ENCODE data around the gene KIF3B. TPM values are rescaled to one million over a fixed set of nuclear protein-coding genes. Genes with fewer than 3 reads are reported as not detected.
"Not testable (repeated sequence)": the region's sequence is repeated elsewhere in the genome, so short reads cannot be mapped to it uniquely, and the experiment has no call there.

The KIF3B gene
- total RNA-seq, 2 donors from 2014 or later = 20.7 to 30.7 TPM

DNA sequence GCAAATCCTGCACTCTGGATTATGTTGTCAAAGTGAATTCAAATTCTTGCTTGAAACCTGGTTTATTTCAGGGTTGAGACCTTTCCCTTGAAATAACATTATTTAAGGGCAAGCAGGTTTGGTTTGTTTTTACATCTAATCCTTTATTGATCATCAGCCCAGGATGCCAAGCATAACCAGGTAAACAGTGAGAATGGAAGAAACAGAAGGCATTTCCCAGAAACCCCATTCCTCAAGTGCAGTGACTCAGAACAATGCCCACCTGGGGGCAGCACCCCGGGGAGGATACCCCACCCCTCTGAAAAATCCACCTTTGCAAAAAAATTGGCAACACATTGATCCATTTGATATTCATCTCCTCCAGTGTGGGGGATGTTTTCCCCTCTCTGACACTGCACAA lies 37.2 kb upstream of the KIF3B start:
- H3K27ac ChIP-seq = no peak overlapping the region
- TF ChIP-seq, protein P1, sequence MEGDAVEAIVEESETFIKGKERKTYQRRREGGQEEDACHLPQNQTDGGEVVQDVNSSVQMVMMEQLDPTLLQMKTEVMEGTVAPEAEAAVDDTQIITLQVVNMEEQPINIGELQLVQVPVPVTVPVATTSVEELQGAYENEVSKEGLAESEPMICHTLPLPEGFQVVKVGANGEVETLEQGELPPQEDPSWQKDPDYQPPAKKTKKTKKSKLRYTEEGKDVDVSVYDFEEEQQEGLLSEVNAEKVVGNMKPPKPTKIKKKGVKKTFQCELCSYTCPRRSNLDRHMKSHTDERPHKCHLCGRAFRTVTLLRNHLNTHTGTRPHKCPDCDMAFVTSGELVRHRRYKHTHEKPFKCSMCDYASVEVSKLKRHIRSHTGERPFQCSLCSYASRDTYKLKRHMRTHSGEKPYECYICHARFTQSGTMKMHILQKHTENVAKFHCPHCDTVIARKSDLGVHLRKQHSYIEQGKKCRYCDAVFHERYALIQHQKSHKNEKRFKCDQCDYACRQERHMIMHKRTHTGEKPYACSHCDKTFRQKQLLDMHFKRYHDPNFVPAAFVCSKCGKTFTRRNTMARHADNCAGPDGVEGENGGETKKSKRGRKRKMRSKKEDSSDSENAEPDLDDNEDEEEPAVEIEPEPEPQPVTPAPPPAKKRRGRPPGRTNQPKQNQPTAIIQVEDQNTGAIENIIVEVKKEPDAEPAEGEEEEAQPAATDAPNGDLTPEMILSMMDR (IDR thresholded peaks at IDR 0.05) = no peak
- H3K4me3 ChIP-seq = no peak overlapping the region
- H3K27me3 ChIP-seq (replicated peaks; ENCODE audit: insufficient read depth) = no peaks in the 10 kb centered on the region
- no peaks in the 10 kb centered on the region for H3K4me1 ChIP-seq (ENCODE audit: control insufficient read depth in 1 of 2, low read depth in 2 of 2)
- H3K9me3 ChIP-seq = no peaks in the 10 kb centered on the region
- no peak for ATAC-seq (ENCODE audit: insufficient number of reproducible peaks, low FRiP score, low read depth)
- no peak for DNase-seq (ENCODE audit: low spot score)
- H3K36me3 ChIP-seq = peaks cover 7% of the 10 kb centered on the region

DNA sequence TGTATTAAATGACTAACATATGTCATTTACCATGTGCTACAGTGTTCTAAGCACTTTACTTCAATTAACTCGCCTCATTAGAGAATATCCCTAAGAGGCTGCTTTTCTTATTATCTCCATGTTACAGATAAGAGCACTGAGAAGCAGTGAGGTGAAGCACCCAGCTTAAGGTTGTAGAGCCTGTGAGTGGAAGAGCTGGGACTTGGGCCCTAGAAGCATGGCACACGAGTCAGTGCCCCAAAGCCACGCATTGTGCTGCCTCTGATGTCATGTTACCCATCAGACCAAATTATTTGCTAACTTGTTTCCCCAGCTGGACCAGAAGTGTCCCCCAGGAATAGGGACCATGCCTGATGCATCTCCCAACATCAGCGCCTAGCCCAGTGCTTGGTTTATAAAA lies 35.6 kb upstream of the KIF3B start:
- Histone ChIP-seq H3K4me1 (ENCODE audit: control insufficient read depth in 1 of 2, low read depth in 2 of 2) (no peaks in the 10 kb centered on the region), H3K36me3 (no peaks in the 10 kb centered on the region), H3K9me3 (no peaks in the 10 kb centered on the region), H3K27me3 (replicated peaks; ENCODE audit: insufficient read depth) (no peaks in the 10 kb centered on the region), H3K4me3 (no peak overlapping the region), H3K27ac (no peak overlapping the region)
- ATAC-seq (ENCODE audit: insufficient number of reproducible peaks, low FRiP score, low read depth) (no peak), DNase-seq (ENCODE audit: low spot score) (no peak)
- TF ChIP-seq, protein P1 (IDR thresholded peaks at IDR 0.05) = no peak

DNA sequence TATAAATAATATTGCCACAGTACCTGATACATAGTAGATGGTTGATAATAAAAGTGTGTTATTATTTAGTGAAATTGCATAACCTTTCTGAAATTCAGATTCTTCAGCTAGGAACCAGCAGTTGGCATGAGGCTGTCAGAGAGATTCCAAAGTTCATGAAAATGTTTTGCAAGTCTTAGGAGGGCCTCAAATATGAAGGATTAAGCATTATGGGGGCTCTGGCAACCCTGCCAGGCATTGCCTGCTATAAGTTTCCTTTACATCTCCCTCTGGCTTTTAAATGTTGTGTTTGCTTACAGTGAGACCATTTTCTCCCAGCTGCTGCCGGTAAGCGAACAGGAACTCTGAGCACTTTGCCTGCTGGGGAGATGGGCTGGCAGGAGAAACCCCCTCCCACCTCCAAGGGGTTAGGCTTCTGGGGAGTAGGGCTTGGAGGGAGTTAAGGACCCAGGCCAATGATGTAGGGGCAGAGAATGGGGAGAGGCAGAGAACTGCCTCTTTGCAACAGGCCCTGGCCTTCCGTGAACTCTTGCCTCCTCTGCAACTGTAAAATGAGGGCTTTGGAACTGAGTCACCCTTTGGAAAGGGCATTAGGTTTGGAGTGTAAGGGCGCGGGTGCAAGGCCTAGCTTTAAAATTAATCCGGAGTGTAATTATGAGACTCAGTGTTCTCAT lies 33.2 kb upstream of the KIF3B start:
- TF ChIP-seq, protein P1 (IDR thresholded peaks at IDR 0.05) = no peak
- Histone ChIP-seq H3K27me3 (replicated peaks; ENCODE audit: insufficient read depth) (no peaks in the 10 kb centered on the region), H3K36me3 (no peaks in the 10 kb centered on the region), H3K27ac (no peak overlapping the region), H3K4me3 (no peak overlapping the region), H3K4me1 (ENCODE audit: control insufficient read depth in 1 of 2, low read depth in 2 of 2) (no peaks in the 10 kb centered on the region), H3K9me3 (no peaks in the 10 kb centered on the region)
- ATAC-seq (ENCODE audit: insufficient number of reproducible peaks, low FRiP score, low read depth) (no peak), DNase-seq (ENCODE audit: low spot score) (no peak)

DNA sequence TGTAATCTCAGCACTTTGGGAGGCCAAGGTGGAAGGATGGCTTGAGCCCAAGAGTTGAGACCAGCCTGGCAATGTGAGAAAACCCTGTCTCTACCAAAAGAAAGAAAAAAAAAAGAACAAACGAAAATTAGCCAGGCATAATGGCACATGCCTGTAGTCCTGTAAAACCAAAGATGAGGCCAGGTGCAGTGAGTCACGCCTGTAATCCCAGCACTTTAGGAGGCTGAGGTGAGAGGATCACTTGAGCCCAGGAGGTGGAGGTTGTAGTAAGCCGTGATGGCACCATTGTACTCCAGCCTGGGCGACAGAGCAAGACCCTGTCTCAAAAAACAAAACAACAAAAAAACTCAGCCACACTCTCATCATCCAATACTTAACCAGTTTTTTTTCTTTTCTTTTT lies 32.5 kb upstream of the KIF3B start:
- TF ChIP-seq, protein P1 (IDR thresholded peaks at IDR 0.05) = no peak
- ATAC-seq (ENCODE audit: insufficient number of reproducible peaks, low FRiP score, low read depth) (no peak), DNase-seq (ENCODE audit: low spot score) (no peak)
- Histone ChIP-seq H3K27ac (no peak overlapping the region), H3K9me3 (no peaks in the 10 kb centered on the region), H3K4me3 (no peak overlapping the region), H3K4me1 (ENCODE audit: control insufficient read depth in 1 of 2, low read depth in 2 of 2) (no peaks in the 10 kb centered on the region), H3K36me3 (no peaks in the 10 kb centered on the region), H3K27me3 (replicated peaks; ENCODE audit: insufficient read depth) (no peaks in the 10 kb centered on the region)

DNA sequence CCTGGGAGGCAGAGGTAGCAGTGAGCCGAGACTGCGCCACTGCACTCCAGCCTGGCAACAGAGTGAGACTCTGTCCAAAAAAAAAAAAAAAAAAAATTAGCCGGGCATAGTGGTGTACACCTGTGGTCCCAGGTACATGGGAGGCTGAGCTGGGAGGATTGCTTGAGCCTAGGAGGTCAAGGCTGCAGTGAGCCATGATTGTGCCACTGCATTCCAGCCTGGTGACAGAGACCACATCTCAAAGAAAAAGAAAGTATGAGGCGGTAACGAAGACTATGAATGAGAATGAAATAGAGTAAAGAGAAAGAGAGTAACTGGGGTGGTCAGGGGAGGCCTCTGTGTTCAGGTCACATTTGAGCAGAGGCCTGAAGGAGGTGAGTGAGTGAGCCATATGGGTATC lies 31.2 kb upstream of the KIF3B start:
- H3K4me1 ChIP-seq (ENCODE audit: control insufficient read depth in 1 of 2, low read depth in 2 of 2); H3K4me3 ChIP-seq; H3K27me3 ChIP-seq (replicated peaks; ENCODE audit: insufficient read depth); ATAC-seq (ENCODE audit: insufficient number of reproducible peaks, low FRiP score, low read depth); H3K36me3 ChIP-seq; H3K27ac ChIP-seq; H3K9me3 ChIP-seq; DNase-seq (ENCODE audit: low spot score): not testable (repeated sequence)

DNA sequence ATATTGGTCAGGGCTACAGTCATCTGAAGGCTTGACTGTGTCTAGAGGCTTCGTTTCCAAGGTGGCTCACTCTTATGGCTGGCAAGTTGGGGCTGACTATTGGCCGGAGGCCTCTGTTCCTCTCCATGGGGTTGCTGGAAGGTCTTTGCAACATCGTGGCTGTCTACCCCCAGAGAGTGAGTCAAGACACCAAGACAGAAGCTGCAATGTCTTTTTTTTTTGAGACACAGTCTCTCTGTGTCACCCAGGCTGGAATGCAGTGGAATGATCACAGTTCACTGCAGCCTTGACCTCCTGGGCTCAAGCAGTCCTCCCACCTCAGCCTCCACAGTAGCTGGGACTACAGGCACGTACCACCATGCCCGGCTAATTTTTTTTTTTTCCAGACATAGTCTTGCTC lies 29.4 kb upstream of the KIF3B start:
- Histone ChIP-seq H3K4me1 (ENCODE audit: control insufficient read depth in 1 of 2, low read depth in 2 of 2) (no peaks in the 10 kb centered on the region), H3K4me3 (no peak overlapping the region), H3K27ac (no peak overlapping the region), H3K27me3 (replicated peaks; ENCODE audit: insufficient read depth) (no peaks in the 10 kb centered on the region), H3K9me3 (no peaks in the 10 kb centered on the region), H3K36me3 (no peaks in the 10 kb centered on the region)
- ATAC-seq (ENCODE audit: insufficient number of reproducible peaks, low FRiP score, low read depth) (no peak), DNase-seq (ENCODE audit: low spot score) (no peak)
- TF ChIP-seq, protein P1 (IDR thresholded peaks at IDR 0.05) = no peak

Data from thoracic aorta (tissue), 2 donors.